Stimulated activated CD8-positive, alpha-beta memory T cell treated with anti-CD3 and anti-CD28 coated beads, Interleukin-15, amount 100 ng/mL, for 24 hours (primary cell): ENCODE data around the gene TPBG.

Experiments
- DNase-seq: peaks from one replicate; pipeline ENCODE4 v3.0.0-alpha.2; 2020; ENCODE audit warnings: low read depth

The TPBG gene

GRCh38 chr6:82363428-82364086 is at the start of gene TPBG:
TPBG (plus strand) TSS chr6:82363817; CDS start chr6:82364962, 1,145 bp downstream.
- DNase-seq, result no peak

- no peak for DNase-seq
These were observed 41.2 kb upstream of the TPBG start for GRCh38 chr6:82322386-82322785.

- DNase-seq, result no peak
These were observed 33.9 kb upstream of the TPBG start for GRCh38 chr6:82329766-82330165.

GRCh38 chr6:82330171-82330804 is 33.3 kb upstream of the TPBG start:
- no peak for DNase-seq

GRCh38 chr6:82331031-82331773 is 32.4 kb upstream of the TPBG start:
- no peak for DNase-seq

GRCh38 chr6:82333781-82334180 is 29.8 kb upstream of the TPBG start:
- DNase-seq, result no peak

- DNase-seq, result no peak
These were observed 25.8 kb upstream of the TPBG start for GRCh38 chr6:82337688-82338257.

- no peak for DNase-seq
These were observed 15.5 kb upstream of the TPBG start for GRCh38 chr6:82348130-82348529.

- no peak for DNase-seq
These were observed 9.8 kb upstream of the TPBG start for GRCh38 chr6:82353848-82354247.

- no peak for DNase-seq
These were observed 3.1 kb upstream of the TPBG start for GRCh38 chr6:82360552-82360951.

- no peak for DNase-seq
These were observed 2.0 kb upstream of the TPBG start for GRCh38 chr6:82361631-82362030.

- DNase-seq, result no peak
These were observed 1.5 kb upstream of the TPBG start for GRCh38 chr6:82362144-82362543.

GRCh38 chr6:82362878-82363427 is 664 bp upstream of the TPBG start:
- DNase-seq, result no peak

- no peak for DNase-seq
These were observed 734 bp downstream of the TPBG start for GRCh38 chr6:82364087-82365015.

- no peak for DNase-seq
These were observed 1.6 kb downstream of the TPBG start for GRCh38 chr6:82365016-82365795.

- DNase-seq, result no peak
These were observed 4.1 kb downstream of the TPBG start for GRCh38 chr6:82367704-82368103.

GRCh38 chr6:82370788-82371187 is 7.2 kb downstream of the TPBG start:
- DNase-seq, result no peak

- no peak for DNase-seq
These were observed 8.4 kb downstream of the TPBG start for GRCh38 chr6:82371799-82372546.

- DNase-seq, result no peak
These were observed 9.0 kb downstream of the TPBG start for GRCh38 chr6:82372656-82373055.

GRCh38 chr6:82374516-82374915 is 10.9 kb downstream of the TPBG start:
- DNase-seq, result no peak
